H1 (cell line): Measurements from ENCODE around the gene RSPO1. TPM values are rescaled to one million over a fixed set of nuclear protein-coding genes. Genes with fewer than 3 reads are reported as not detected.

Source experiments
- CTCF ChIA-PET: fragments of 300-600 bp; sonication (Branson Sonifier 250); formaldehyde crosslinking; loops from one replicate; lab custom pipeline; 2021; ENCODE audit not compliant: partially characterized antibody; lab: Charles Lee
- POLR2A ChIA-PET: fragments of 300-600 bp; sonication (Branson Sonifier 250); formaldehyde crosslinking; loops from one replicate; lab custom pipeline; 2021; ENCODE audit warnings: inconsistent platforms; ENCODE audit not compliant: partially characterized antibody; lab: Charles Lee
- DNase-seq, 2 experiments: peaks; one replicate each; pipeline versions ENCODE4 v3.0.0 to v3.0.0-alpha.2; 2010 to 2022; ENCODE audit warnings: low spot score in 2 of 2, low read depth in 1 of 2, mixed read lengths in 1 of 2
- FAIRE-seq: peaks from 2 replicates; lab custom pipeline; 2011; peaks lifted over from hg19 to GRCh38; lab: Jason Lieb, UNC
- H2AFZ ChIP-seq: 2 replicates; pipeline ENCODE4 v1.8.1; 2012; ENCODE audit warnings: low read length, inconsistent platforms
- H2AK5ac ChIP-seq: 2 replicates; pipeline ENCODE4 v1.6.1; 2013; ENCODE audit warnings: low read depth, low read length
- H2BK120ac ChIP-seq: replicated peaks from 2 replicates; pipeline ENCODE3; 2013; ENCODE audit warnings: low read depth, low read length, inconsistent platforms
- H2BK12ac ChIP-seq: 2 replicates; pipeline ENCODE4 v1.6.1; 2013; ENCODE audit warnings: low read depth, low read length
- H2BK15ac ChIP-seq: 2 replicates; pipeline ENCODE4 v1.6.1; 2013; ENCODE audit warnings: low read length
- H2BK20ac ChIP-seq: 2 replicates; pipeline ENCODE4 v1.6.1; 2013; ENCODE audit warnings: low read length
- H2BK5ac ChIP-seq: 2 replicates; pipeline ENCODE4 v1.6.1; 2013; ENCODE audit warnings: low read depth, low read length
- H3K14ac ChIP-seq: 2 replicates; pipeline ENCODE4 v1.6.1; 2013; ENCODE audit warnings: inconsistent platforms; ENCODE audit not compliant: insufficient read length
- H3K18ac ChIP-seq: 2 replicates; pipeline ENCODE4 v1.6.1; 2013; ENCODE audit warnings: low read length; ENCODE audit errors: extremely low read depth
- H3K23ac ChIP-seq: 2 replicates; pipeline ENCODE4 v1.6.1; 2013; ENCODE audit warnings: inconsistent platforms; ENCODE audit not compliant: insufficient read length
- H3K23me2 ChIP-seq: 2 replicates; pipeline ENCODE4 v1.6.1; 2013; ENCODE audit warnings: low read depth, low read length
- H3K27ac ChIP-seq: 2 replicates; pipeline ENCODE4 v1.6.1; 2011; ENCODE audit warnings: low read depth, low read length, inconsistent platforms
- H3K27me3 ChIP-seq, 4 experiments: replicated peaks in 1 of 4; 1 replicate in 1 of 4; 2 replicates in 3 of 4; pipeline versions ENCODE4 v1.6.1 to v1.8.1; 2011 to 2013; ENCODE audit warnings: low read length in 3 of 4, mild to moderate bottlenecking in 3 of 4, inconsistent platforms in 2 of 4, mixed read lengths in 2 of 4, moderate library complexity in 1 of 4; ENCODE audit not compliant: control insufficient read depth in 3 of 4, insufficient read depth in 3 of 4; ENCODE audit errors: extremely low read depth in 1 of 4
- H3K36me3 ChIP-seq, 4 experiments: 2 replicates each; pipeline versions ENCODE4 v1.6.1 to v1.8.1; 2011 to 2013; ENCODE audit warnings: mild to moderate bottlenecking in 4 of 4, low read length in 3 of 4, moderate library complexity in 2 of 4, control low read depth in 1 of 4, inconsistent platforms in 1 of 4; ENCODE audit not compliant: insufficient read depth in 4 of 4, control insufficient read depth in 2 of 4
- H3K4ac ChIP-seq: replicated peaks from 2 replicates; pipeline ENCODE3; 2013; ENCODE audit warnings: low read length, low read depth, mixed read lengths, inconsistent platforms; ENCODE audit not compliant: insufficient read length
- H3K4me1 ChIP-seq, 4 experiments: replicated peaks in 1 of 4; 1 replicate in 1 of 4; 2 replicates in 3 of 4; pipeline versions ENCODE4 v1.6.1 to v1.8.1; 2011 to 2013; ENCODE audit warnings: low read length in 3 of 4, inconsistent platforms in 2 of 4, mixed read lengths in 1 of 4; ENCODE audit not compliant: insufficient read depth in 4 of 4, control insufficient read depth in 3 of 4
- H3K4me2 ChIP-seq, 2 experiments: 2 replicates each; pipeline versions ENCODE4 v1.6.1 to v1.8.1; 2011 to 2013; ENCODE audit warnings: low read depth in 2 of 2, low read length in 2 of 2, control low read depth in 1 of 2, inconsistent platforms in 1 of 2, mild to moderate bottlenecking in 1 of 2; ENCODE audit not compliant: insufficient read depth in 1 of 2
- H3K4me3 ChIP-seq, 4 experiments: fragments of 200-600, 300-600 bp in 1 of 4; sonication (generic), shearing (Covaris generic), sonication (Bioruptor Twin) in 1 of 4; 2 replicates each; pipeline versions ENCODE4 v1.5.1 to v1.8.1; 2011 to 2016; ENCODE audit warnings: low read length in 4 of 4, low read depth in 3 of 4, control low read depth in 2 of 4, inconsistent platforms in 2 of 4, mild to moderate bottlenecking in 2 of 4, mixed read lengths in 1 of 4, moderate library complexity in 1 of 4; ENCODE audit not compliant: insufficient read depth in 2 of 4; ENCODE audit errors: extremely low read depth in 1 of 4
- H3K56ac ChIP-seq: replicated peaks from 2 replicates; pipeline ENCODE3; 2013; ENCODE audit warnings: low read depth, mild to moderate bottlenecking, mixed read lengths, low read length, inconsistent platforms; ENCODE audit not compliant: insufficient read length
- H3K79me1 ChIP-seq: 2 replicates; pipeline ENCODE4 v1.6.1; 2013; ENCODE audit warnings: low read depth, low read length, control low read depth
- H3K79me2 ChIP-seq, 2 experiments: 2 replicates each; pipeline versions ENCODE4 v1.6.1 to v1.8.1; 2012 to 2013; ENCODE audit warnings: low read length in 2 of 2, mild to moderate bottlenecking in 2 of 2, inconsistent platforms in 1 of 2; ENCODE audit not compliant: insufficient read depth in 2 of 2, control insufficient read depth in 1 of 2
- H3K9ac ChIP-seq, 4 experiments: replicated peaks in 1 of 4; 1 replicate in 1 of 4; 2 replicates in 3 of 4; pipeline versions ENCODE4 v1.6.1 to v1.8.1; 2011 to 2013; ENCODE audit warnings: low read depth in 3 of 4, low read length in 3 of 4, control low read depth in 2 of 4, mild to moderate bottlenecking in 2 of 4, moderate library complexity in 2 of 4, inconsistent platforms in 1 of 4; ENCODE audit errors: extremely low read depth in 1 of 4
- H3K9me3 ChIP-seq, 2 experiments: 2 replicates each; pipeline versions ENCODE4 v1.6.1 to v1.8.1; 2012 to 2013; ENCODE audit warnings: mild to moderate bottlenecking in 2 of 2, moderate library complexity in 2 of 2, control low read depth in 1 of 2, inconsistent platforms in 1 of 2, low read depth in 1 of 2, low read length in 1 of 2, mixed read lengths in 1 of 2; ENCODE audit not compliant: insufficient read depth in 2 of 2
- H4K20me1 ChIP-seq, 2 experiments: replicated peaks in 1 of 2; 2 replicates each; pipeline versions ENCODE3 to v1.8.1; 2011 to 2013; ENCODE audit warnings: inconsistent platforms in 2 of 2, low read length in 2 of 2, mild to moderate bottlenecking in 1 of 2; ENCODE audit not compliant: insufficient read depth in 2 of 2, control insufficient read depth in 1 of 2
- H4K5ac ChIP-seq: 2 replicates; pipeline ENCODE4 v1.6.1; 2013; ENCODE audit warnings: low read length, low read depth, mixed read lengths, inconsistent platforms; ENCODE audit not compliant: insufficient read length
- H4K8ac ChIP-seq: 2 replicates; pipeline ENCODE4 v1.8.0; 2013; ENCODE audit warnings: mild to moderate bottlenecking, moderate library complexity, low read length, inconsistent platforms; ENCODE audit not compliant: insufficient read depth; ENCODE audit errors: extremely low read depth
- H4K91ac ChIP-seq: replicated peaks from 2 replicates; pipeline ENCODE3; 2013; ENCODE audit warnings: low read length, mixed read lengths, inconsistent platforms; ENCODE audit not compliant: insufficient read length
- ASH2L ChIP-seq: fragments of 200-600, 300-600 bp; sonication (generic); IDR thresholded peaks from one replicate; pipeline ENCODE4 v1.7.1; 2017; ENCODE audit warnings: low read length
- BACH1 ChIP-seq: IDR thresholded peaks from 2 replicates; pipeline ENCODE4 v1.6.1; 2012; ENCODE audit warnings: low read length, improper control_type of control experiment
- CREB1 ChIP-seq: IDR thresholded peaks from 2 replicates; pipeline ENCODE4 v1.6.1; 2012; ENCODE audit warnings: inconsistent platforms
- GTF2F1 ChIP-seq: IDR thresholded peaks from 2 replicates; pipeline ENCODE4 v1.6.1; 2012; ENCODE audit warnings: low read depth, low read length, improper control_type of control experiment, borderline replicate concordance
- HDAC6 ChIP-seq: IDR thresholded peaks from one replicate; pipeline ENCODE4 v1.7.1; 2012; ENCODE audit warnings: low read depth, mild to moderate bottlenecking, inconsistent platforms, low read length, moderate library complexity
- JUN ChIP-seq: IDR thresholded peaks from 2 replicates; pipeline ENCODE4 v1.6.1; 2011; ENCODE audit warnings: low read depth, mild to moderate bottlenecking, improper control_type of control experiment, low read length
- NANOG ChIP-seq: IDR thresholded peaks from 2 replicates; pipeline ENCODE4 v1.6.1; 2011; ENCODE audit warnings: low read length, low read depth, mild to moderate bottlenecking, inconsistent platforms; ENCODE audit not compliant: insufficient read depth, poor library complexity, severe bottlenecking
- PHF8 ChIP-seq: fragments of 200-600 bp; sonication (generic); conservative IDR thresholded peaks from 2 replicates; pipeline ENCODE4 v1.7.1; 2012; ENCODE audit warnings: low read depth, mild to moderate bottlenecking, inconsistent platforms, low read length, moderate library complexity
- SAP30 ChIP-seq: fragments of 300-600 bp; sonication (generic); IDR thresholded peaks from 2 replicates; pipeline ENCODE4 v1.7.1; 2012; ENCODE audit warnings: low read length, moderate library complexity, mild to moderate bottlenecking, inconsistent platforms; ENCODE audit not compliant: insufficient read depth, insufficient replicate concordance
- SIRT6 ChIP-seq: IDR thresholded peaks from one replicate; pipeline ENCODE4 v1.7.1; 2012; ENCODE audit warnings: low read length, inconsistent platforms
- SIX5 ChIP-seq: IDR thresholded peaks from 2 replicates; pipeline ENCODE4 v1.6.1; 2011; ENCODE audit warnings: mild to moderate bottlenecking, low read depth, low read length
- SP4 ChIP-seq: IDR thresholded peaks from 2 replicates; pipeline ENCODE4 v1.6.1; 2012; ENCODE audit warnings: low read length, inconsistent platforms
- SUZ12 ChIP-seq: fragments of 200-600 bp; sonication (generic); IDR thresholded peaks from 2 replicates; pipeline ENCODE4 v1.6.1; 2012; ENCODE audit warnings: mild to moderate bottlenecking, inconsistent platforms, low read length, moderate library complexity, mixed read lengths
- USF2 ChIP-seq: IDR thresholded peaks from 2 replicates; pipeline ENCODE4 v1.6.1; 2011; ENCODE audit warnings: low read length, improper control_type of control experiment
- WGBS, 2 experiments: shearing (Covaris generic) in 1 of 2; methylation state at CpG; one replicate each; pipeline versions ENCODE4 v1.1.6 to v1.1.7; 2013 to 2015; ENCODE audit warnings: low lambda C conversion rate in 2 of 2, mixed read lengths in 2 of 2, inconsistent platforms in 1 of 2, low coverage in 1 of 2, missing lambda C conversion rate in 1 of 2; ENCODE audit not compliant: insufficient replicate concordance in 2 of 2, insufficient coverage in 1 of 2, insufficient read length in 1 of 2; ENCODE audit errors: extremely low coverage in 1 of 2, missing lambda C conversion rate in 1 of 2; 5-methylcytosine and 5-hydroxymethylcytosine counted together
- polyA plus RNA-seq, 7 experiments: library from polyadenylated mRNA; depleted of rRNA in 3 of 7; stranded (reverse) in 5 of 7; unstranded in 2 of 7; fragments of >200 nt in 5 of 7; fragments of 200-250 nt in 2 of 7; gene quantifications; 1 replicate in 5 of 7; 2 replicates in 1 of 7; 4 replicates in 1 of 7; pipeline versions ENCODE4 v1.2.1 to v1.2.3, GENCODE V29; 2011 to 2013; ENCODE audit warnings: missing spikeins in 2 of 7, mixed read lengths in 2 of 7
- total RNA-seq: library from RNA; stranded (reverse); fragmentation: NEBNext Ultra II Directional; extraction: Animal tissue kit (Norgen Biotek cat#: 25700); gene quantifications from 2 replicates; pipeline ENCODE4 v1.2.1, GENCODE V29; 2021

Gene RSPO1
- total and polyA plus RNA-seq, 2 of the 8 experiments (the other 6 are each of a cell fraction or from before 2014, with no cell fraction given): 0.39 TPM; not detected in 1

GRCh38 chr1:37633938-37634243 lies 801 bp downstream of the RSPO1 start:
- Histone ChIP-seq H4K91ac (no peak overlapping the region), H3K14ac (no peak overlapping the region), H3K79me1 (no peaks in the 10 kb centered on the region), H3K79me2 (no peaks in the 10 kb centered on the region), H3K27me3 (peaks cover 63 to 99% (median 93%) of the 10 kb centered on the region in 4 experiments), H2BK20ac (no peak overlapping the region), H3K27ac (no peak overlapping the region), H2AK5ac (no peak overlapping the region), H2AFZ (no peak overlapping the region), H3K4me2 (peak overlapping the region; percentile 69 to 71), H3K56ac (no peak overlapping the region), H3K9ac (no peak overlapping the region), H4K8ac (no peak overlapping the region), H3K4me3 (peak overlapping the region; percentile 26 to 56 (median 32); a peak in 5 of 8 replicates), H2BK5ac (no peak overlapping the region), H2BK15ac (no peak overlapping the region), H2BK120ac (no peak overlapping the region), H4K20me1 (peaks cover 6 to 8% of the 10 kb centered on the region in 2 experiments), H3K4ac (no peak overlapping the region), H3K18ac (no peak overlapping the region), H3K23me2 (peaks cover 2% of the 10 kb centered on the region; the same call in 1 of the 2 replicates), H3K36me3 (no peaks in the 10 kb centered on the region), H3K4me1 (peaks cover 0 to 15% (median 7%) of the 10 kb centered on the region in 4 experiments; a peak in 6 of 7 replicates), H3K23ac (no peak overlapping the region), H2BK12ac (no peak overlapping the region), H3K9me3 (no peaks in the 10 kb centered on the region; a peak in 1 of 4 replicates), H4K5ac (no peak overlapping the region)
- ChIA-PET CTCF (interaction anchor here (1.2 to 2.8 kb wide), 3 partner anchors 12 to 28 kb away, joined by 3 to 20 read pairs (median 5); no protein-coding TSS in a partner anchor), POLR2A (interaction anchor here (0.6 kb wide), 1 partner anchor 1249 kb away, joined by 3 read pairs; no protein-coding TSS in a partner anchor)
- WGBS, 2 experiments: 12% methylated on average over 14 of the region's 20 CpGs; no CpG with 5 or more reads in 1 of the 2 experiments
- TF ChIP-seq HDAC6 (no peak), ASH2L (peak; percentile 31), CREB1 (0 out of 2 replicates have a peak, but pooled peaks have one; percentile 2), JUN (no peak), SUZ12 (peak; percentile 93; the same call in 1 of the 2 replicates), NANOG (no peak), GTF2F1 (no peak), BACH1 (no peak), PHF8 (no peak), SAP30 (no peak), SP4 (no peak), SIRT6 (no peak), USF2 (no peak), SIX5 (no peak)
- no peak for FAIRE-seq
- peak in 1 of 2 experiments; percentile 52 for DNase-seq
